Loucy (cell line): Measurements from ENCODE around the gene BID.
"Not testable (repeated sequence)": the region's sequence is repeated elsewhere in the genome, so short reads cannot be mapped to it uniquely, and the experiment has no call there.

Experiments used
- CTCF ChIP-seq: fragments of 200-600 bp; sonication (generic); conservative IDR thresholded peaks from 2 replicates; pipeline ENCODE4 v1.5.1; 2014; ENCODE audit warnings: mild to moderate bottlenecking, antibody characterized with exemption, low read length
- EZH2phosphoT487 ChIP-seq: fragments of 200-600 bp; IDR thresholded peaks from 2 replicates; pipeline ENCODE4 v1.6.1; 2018; ENCODE audit warnings: antibody characterized with exemption, mild to moderate bottlenecking, moderate library complexity, borderline replicate concordance

GRCh38 chr22:17763442-17763841 lies 10.8 kb downstream of the BID start:
- not testable (repeated sequence) for TF ChIP-seq CTCF, EZH2phosphoT487
